LHCN-M2 (cell line): ENCODE data around the gene LMAN1. TPM values are rescaled to one million over a fixed set of nuclear protein-coding genes. Genes with fewer than 3 reads are reported as not detected.

Experiments
- DNase-seq: peaks from one replicate; pipeline ENCODE4 v3.0.0-alpha.2; 2012; ENCODE audit warnings: low read depth
- total RNA-seq: library from RNA; depleted of rRNA; stranded (reverse); fragments of >200 nt; gene quantifications from 2 replicates; pipeline ENCODE4 v1.2.3, GENCODE V29; 2014

LMAN1 gene
- total RNA-seq, 1 experiment from 2014 or later, result 138 TPM

DNA sequence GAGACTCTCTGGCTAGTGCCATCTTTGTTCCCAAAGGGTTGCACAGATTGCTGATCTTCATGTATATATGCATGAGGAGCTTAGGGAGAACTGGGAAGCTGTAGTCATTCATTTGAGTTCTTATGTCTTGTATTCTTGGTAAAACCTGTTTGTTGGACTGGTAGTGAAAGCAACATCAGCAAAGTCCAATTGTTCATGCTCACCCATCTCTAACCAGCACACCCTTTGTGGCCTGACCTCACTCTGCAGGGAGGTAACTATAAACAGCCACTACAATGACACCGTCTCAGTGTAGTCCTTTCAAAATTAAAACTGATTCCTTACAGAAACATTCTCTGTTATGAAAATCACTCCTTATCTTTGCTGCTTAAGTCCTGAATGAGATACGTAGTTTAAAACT is 13.9 kb upstream of the LMAN1 start:
- DNase-seq, result no peak

DNA sequence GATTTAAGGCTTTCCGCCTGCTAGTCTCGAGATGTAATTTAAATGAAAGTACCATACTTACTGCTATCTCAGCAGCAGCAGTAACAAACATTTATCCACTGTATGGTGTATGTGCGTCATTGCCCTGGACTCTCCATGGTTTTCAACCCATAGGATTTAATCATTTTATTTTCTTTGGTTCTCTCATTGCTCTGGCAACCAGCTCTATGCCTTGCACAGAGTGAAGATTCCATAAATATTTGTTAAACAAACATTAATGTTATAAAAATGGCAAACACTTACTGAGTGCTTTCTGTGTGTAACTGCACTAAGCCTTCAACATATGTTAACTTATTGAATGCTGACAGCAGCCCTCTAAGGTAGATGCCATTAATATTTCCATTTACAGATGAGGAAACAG is 1.3 kb upstream of the LMAN1 start:
- DNase-seq, result no peak

DNA sequence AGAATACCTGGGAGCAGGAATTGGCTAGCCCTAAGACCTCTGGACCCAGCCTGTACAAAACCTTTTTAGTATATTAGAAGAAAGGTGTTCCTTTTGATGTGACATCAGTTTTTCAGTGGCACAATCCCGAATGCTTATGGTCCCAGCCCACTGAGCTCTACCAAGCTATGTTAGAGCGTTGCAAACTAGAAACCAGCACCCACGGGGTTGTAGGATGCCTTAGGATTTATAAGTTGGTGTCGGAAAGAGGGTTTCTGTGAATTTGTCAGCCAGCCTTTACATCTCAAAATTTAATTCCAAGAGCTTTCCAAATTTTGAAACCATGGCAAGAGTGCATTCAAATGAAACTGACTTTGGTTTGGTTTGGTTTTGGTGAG is 499 bp upstream of the LMAN1 start:
- DNase-seq, result no peak

DNA sequence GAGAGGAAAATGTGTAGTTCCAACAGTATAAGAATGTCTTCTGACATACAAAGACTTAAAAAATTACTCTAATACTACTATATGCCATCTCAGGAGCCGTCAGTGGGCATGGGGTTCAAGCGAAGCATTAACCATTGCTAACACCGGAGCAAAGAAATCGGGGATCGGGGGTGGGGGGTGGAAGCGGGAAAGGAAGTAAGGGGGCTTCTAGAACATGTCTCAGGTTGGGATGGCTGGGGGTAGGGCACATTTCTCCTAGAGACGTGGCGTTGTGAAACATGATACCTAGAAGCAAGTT is 702 bp downstream of the LMAN1 start:
- peak; percentile 41 for DNase-seq

DNA sequence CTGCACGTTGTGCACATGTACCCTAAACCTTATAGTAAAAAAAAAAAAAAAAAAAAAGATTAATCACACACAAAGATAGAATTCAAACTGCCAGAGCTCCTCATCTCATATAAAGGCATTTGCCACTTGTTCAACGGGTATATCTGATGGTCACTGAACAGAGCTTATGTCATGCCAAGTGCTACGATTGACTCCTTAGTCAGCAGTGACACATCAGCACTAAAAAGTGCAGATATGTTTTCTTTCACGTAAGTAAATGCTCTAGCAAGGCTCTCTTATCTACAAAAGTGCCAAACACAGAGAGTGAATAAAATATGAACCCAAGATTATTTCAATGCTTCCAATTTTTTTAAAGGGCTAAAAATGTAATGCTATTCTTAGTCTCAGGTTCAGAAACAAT is 1.1 kb downstream of the LMAN1 start:
- DNase-seq, result peak; percentile 74

DNA sequence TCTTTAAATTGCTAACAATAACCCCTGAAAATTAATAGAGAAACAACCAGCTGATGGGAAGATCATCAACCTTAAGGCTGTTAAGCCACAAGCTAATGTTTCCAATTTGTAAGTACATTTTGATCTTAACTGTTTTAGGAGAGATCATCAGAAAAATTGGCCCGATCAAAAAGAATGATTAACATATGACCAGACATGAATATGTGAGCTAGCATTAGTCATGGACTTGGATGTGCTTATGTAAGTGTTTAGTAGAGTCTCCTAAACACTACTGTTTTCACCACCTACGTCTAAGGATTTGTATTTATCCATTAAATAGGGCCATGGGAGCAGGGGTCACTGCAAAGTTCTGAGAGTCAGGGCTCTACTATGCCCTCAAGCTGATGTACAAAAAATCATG is 4.3 kb downstream of the LMAN1 start:
- DNase-seq, result no peak

DNA sequence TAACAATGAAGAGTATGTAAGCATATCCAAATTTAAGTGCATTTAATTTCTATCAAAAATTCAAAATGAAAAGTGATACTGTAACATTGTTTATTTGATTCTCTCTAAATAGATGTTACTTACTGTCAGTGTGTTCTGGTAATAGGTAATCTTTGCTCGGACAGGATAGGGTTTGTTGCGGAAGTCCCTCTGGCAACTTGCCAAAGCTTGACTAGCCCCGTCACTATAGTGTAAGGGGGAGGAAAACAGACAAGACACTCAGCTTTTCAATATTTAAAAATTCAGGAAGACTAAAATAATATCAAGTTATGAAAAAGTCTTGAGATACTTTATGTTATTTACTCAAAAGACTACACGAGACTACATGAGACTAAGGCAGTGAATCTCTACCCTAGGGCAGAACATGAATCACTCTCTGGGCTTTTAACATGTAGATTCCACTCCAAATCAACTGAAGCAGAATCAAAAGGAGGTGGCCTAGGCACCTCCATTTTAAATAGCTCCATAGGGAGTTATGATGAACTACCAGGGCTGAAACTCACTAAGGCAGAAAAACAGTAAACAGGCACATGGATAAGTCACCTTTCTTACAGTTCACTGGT is 5.9 kb downstream of the LMAN1 start:
- DNase-seq, result no peak

DNA sequence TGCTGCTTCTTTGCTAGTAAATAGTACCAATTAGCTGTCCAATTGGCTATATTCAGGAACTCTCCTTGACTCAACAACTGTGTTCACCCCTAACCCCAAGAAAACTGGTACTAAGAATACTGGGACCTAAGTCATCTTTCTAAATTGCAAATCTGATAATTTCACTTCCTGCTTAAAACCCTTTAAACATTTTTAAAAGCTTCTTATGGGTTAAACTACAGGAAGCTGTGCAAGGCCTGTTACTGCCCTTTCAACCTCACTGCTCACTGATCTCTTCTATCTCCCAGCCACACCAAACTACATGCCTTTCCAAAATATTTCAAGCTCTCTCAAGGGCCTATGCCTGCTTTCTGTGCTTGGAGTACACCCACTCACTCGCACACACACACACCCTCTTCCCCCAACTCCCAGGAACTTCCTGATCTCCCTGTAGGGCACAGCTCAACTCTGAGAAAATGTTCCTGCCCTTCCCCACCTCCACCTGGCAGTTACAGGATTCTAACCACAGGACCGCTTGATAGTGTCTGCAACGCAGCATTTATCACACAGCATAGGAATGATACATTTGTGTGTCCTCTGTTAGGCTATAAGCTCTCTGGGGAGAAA is 6.7 kb downstream of the LMAN1 start:
- DNase-seq, result no peak

DNA sequence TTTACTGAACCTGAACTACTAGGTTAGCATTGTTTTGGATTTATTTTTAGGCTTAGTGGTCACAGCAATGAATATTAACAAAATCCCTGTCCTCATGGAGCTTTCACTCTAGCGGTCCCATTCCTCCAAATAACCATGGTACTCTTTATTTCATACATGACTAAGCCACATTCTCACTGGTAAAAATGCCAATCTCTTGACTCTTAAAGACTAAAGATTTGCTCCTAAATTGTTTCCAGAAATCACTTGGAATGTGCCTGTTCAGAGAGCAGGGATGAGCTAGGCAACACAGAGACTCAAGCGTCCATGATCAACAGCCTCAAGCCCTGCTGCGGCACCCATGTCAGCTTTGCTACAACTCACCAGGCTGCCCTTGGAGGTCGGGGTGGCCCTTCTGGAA is 13.5 kb downstream of the LMAN1 start:
- peak; percentile 6 for DNase-seq

DNA sequence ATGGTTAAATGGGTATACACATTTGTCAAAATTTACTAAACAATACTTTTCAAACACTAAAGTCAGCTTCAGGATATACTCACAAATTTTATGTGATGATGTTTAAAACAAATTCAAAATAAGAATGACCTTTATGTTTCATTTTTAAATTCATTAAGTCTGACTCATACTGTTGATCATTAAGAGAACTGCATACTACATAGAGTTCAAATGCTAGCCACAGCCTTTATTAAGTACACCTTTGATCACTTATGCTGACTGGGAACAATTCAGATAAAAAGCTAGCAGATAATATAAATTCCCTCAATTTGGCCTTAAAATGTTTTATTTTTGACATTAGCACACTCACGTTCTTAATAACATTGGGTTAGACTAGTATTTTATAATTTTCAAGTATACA is 14.1 kb downstream of the LMAN1 start:
- DNase-seq, result no peak

DNA sequence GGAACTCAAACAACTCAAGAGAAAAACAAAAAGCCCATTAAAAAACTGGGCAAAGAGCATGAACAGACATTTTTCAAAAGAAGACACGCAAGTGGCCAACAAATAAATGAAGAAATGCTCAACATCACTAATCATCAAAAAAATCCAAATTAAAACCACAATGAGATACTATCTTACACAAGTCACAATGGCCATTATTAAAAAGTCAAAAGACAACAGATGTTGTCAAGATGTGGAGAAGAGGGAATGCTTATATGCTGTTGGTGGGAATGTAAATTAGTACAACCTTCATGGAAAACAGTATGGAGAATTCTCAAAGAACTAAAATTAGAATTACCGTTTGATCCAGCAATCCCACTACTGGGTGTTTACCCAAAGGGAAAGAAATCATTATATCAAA is 15.1 kb downstream of the LMAN1 start:
- DNase-seq, result no peak

DNA sequence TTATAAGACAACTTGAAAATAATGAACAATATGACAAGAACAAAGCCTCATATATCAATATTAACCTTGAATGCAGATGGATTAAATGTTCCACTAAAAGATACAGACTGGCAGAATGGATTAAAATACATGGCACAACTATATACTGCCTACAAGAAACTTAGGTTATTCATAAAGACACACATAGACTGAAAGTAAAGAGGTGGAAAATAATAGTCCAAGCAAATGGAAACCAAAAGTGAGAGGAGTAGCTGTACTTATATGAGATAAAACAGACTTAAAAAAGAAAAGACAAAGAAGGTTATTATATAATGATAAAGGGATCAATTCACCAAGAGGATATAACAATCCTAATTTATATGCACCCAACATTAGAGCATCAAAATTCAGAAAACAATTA is 18.2 kb downstream of the LMAN1 start:
- no peak for DNase-seq

DNA sequence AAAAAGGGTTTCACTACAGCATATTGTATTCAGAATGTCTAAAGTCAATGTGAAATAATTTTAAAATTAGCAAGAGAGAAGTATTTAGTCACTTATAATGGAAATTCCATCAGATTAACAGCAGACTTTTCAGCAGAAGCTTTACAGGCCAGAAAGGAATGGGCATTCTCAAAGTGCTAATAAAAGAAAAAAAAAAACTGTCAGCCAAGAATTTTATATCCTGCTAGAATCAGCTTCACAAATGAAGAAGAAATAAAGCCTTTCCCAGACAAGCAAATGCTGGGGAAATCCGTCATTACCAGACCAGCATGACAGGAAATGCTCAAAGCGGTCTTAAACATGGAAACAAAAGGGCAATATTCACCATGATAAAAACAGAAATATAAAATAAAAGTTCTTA is 18.8 kb downstream of the LMAN1 start:
- no peak for DNase-seq

DNA sequence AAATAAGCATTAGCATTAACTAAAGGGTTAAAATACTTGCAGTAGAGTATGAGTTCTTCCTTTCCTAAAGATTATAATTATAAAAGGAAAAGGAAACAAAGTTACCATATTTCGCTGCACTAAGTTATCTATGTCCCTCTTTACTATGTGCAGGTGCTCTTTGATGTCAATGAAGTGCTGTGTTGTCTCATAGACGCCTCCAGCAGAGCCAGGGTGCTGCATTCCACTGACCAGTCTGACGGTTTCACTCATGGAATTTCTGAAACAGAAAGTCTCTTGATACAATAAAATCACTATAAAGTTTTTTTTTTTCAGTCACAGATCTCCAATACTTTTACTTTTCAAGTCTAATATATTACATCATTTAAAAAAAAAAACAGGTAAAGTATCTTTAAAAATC is 26.1 kb downstream of the LMAN1 start:
- no peak for DNase-seq

DNA sequence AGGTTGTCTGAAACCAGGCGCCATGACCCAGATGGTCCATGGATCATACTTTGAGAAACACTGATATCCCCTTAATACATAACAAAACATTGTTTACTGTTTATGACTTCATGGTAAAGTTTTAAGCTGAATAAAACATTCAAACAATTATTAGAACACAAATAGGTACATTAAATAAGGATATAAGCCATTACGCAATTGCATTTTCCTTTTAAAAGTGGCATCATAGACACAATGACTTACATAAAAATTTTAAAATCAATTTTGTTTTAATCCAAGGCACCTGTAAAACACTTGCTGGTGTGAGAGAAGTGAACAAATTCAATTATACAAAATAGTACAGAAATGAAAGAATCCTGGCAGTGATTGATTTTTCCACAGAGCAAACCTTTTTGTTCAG is 30.4 kb downstream of the LMAN1 start:
- DNase-seq, result no peak

DNA sequence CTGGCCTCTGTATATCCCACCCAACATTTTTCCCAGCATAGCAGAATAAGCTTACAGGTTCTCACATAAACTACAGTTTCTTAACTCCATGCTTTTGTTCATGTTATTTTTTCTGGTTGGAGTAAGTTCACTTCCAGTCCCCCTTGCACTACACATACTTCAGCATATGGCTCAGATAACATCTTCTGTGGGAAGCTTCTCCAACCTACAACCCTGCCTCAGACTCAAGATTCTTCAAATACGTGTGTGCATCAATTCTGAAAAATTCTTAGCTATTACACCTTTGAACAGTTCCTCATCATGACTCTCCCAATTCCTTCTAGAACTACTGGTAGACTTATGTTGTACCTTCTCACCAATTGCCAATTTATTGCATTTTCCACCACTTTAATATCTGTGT is 33.1 kb downstream of the LMAN1 start:
- DNase-seq, result no peak

DNA sequence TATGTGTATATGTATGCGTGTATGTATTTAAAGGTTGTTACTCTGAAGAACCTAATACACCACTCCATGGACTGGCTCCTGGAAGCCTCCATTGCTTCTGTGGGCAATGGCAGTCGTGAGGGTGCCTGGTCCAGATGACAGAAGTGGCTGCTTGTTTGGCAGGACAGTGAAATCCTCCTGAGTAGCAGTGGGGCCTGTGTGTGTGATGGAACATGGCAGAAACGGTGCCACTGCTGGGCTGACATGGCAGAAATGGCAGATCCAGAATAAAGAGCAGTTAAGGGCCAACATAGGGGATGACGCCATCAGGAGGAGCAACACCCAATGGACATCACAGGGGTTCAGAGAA is 34.5 kb downstream of the LMAN1 start:
- no peak for DNase-seq

DNA sequence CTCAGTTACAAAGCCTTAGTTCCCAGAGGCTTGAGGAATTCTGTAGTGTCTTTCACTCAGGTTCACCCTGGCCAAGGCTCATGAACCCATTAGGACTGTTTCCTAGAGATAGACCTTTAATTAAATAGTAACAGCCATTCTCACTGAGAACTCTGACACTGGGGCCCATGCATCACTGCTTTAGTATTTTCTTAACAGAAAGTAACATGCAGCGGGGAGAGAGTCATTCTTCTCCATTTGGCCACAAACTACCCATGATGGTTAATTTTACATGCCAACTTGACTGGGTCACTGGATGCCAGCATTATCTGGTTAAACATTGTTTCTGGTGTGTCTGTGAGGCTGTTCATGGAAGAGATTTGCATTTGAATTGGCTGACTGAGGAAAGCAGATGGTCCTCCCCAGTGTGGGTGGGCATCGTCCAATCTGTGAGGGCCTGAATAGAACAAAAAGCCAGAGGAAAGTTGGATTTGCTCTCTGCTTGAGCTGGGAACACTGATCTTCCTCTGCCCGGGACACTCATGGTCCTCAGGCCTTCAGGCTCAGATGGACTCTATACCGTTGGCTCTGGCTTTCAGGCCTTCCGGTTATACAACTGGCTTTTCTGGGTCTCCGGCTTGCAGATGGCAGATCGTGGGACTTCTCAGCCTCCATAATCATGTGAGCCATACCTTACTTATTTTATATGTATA is 35.0 kb downstream of the LMAN1 start:
- DNase-seq, result peak; percentile 81

DNA sequence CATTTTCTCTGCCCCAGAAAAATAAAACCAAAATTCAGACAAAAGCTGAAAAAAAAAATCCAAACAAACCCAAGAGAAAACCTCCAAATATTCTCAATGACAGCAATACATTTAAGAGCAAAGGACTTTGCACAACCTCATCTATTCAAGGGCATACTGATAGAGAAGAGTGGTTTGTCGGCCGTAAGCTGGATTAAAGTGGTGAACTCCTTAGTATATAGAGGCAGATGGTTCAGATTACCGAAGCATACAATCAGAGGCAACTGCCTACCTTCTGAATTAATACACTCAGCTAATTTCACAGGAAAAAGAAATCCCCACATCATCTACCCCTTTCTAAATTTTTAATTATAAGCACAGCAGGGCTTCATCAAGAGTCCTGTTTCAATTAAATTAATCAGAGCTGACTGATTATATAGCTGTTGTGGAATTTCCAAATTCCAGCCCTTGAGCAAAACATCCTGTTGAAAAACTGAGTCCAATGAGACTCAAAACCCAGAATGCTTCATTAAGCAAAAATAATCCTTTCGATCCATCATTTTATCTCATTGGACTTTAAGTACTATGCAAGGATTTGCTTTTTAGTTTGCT is 40.5 kb downstream of the LMAN1 start, which contains the start of gene CPLX4:
Gene CPLX4, minus strand, starts transcription at position 190 of the 591 bp plus-strand sequence. Its CDS starts 187 bp downstream, at position 3.
- DNase-seq, result no peak

DNA sequence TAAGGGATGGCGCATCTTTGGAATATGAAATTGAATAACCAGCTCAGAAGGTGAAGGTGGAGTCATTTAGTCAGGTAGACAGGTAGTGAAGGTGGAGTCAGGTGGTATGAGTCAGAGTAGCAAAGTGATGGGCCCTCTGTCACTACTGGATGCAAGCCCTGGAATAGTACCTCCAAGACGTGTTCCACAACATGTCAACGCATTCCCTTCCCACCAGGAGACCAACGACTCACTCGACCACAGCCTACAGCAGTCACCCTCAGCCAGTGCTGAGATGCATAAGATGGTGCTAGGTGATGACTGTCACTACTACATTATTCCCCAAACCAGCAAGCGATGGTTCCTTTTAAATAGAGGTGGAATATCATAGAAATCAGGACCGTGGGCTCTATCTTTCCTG is 47.4 kb downstream of the LMAN1 start:
- DNase-seq, result peak; percentile 26

DNA sequence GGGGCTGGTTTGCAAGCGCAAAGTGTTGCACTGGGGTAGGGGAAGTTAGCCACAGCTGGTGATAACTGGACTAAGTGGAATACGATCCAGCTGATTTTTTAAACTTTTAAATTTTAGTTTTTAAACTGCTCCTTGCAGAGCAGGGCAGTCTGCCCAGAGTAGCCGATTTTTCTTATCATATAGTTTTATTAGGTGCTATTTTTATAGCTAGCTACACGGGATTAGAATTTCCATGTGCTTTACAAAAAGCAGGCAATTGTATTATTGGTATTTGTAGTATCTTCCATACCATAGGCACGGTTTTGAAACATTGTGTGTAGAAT is 50.2 kb downstream of the LMAN1 start:
- DNase-seq, result no peak

DNA sequence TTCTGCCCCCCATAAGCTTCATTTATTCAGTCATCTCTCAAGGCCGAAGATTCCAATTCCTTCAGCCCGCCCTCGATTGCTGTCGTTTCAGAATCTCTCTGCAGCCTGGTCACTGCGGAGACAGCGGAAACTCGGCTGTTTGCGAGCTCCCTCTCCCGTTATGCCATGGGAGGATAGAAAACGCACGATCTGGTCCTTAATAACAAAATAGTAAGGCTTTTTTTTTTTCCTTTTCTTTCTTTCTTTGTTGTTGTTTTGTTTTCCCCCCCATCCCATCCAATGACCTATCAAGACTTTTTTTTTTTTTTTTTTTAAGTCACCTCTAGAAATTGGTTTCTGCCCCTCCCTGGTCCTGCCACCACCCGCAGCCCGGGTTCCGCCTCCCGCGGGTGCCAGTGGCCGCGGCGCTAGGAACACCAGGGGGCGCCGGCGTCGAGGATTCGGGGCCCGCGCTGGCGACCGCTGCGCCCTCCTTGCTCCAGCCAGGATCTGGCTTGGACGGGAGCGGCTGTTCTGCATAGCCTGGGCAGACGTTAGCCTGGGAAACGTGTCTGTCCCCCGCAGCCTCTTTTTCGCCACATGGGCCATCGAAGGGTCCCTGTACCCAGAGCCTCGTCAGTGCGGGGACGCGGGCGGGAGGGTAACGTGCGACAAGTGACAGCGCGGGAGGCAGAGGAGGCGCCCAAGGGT is 50.7 kb downstream of the LMAN1 start:
- peak; percentile 44 for DNase-seq

DNA sequence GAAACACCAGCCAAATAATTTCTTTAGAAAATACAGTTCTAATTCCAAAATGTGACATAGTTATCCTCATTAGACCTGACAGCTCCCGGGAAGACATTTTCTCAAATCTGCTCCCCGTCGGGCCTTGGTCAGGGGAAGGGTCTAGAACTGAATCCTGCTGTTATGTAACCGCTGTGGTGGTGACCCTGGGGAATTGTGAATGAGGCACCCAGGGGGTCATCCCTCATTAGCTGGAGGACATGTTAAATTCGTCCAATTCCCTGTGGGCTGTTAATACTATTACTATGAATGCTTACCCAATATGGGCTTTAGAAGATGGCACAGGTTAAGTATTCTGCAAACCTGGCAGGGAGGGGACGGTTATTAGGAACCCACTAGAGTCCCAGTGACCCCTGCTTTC is 52.4 kb downstream of the LMAN1 start:
- DNase-seq, result no peak
